ENCODE measurements around the gene PRICKLE1. TPM values are rescaled to one million over a fixed set of nuclear protein-coding genes. Genes with fewer than 3 reads are reported as not detected.

The PRICKLE1 gene
- total and polyA plus RNA-seq, 2 donors (not counting 3 experiments of a cell fraction or from before 2014, with no cell fraction given): 34.3 to 86.0 TPM

- Histone ChIP-seq H2AFZ (ENCODE audit: low read depth, low read length) (no peak overlapping the region), H4K20me1 (replicated peaks; ENCODE audit: control insufficient read depth, extremely low read depth, insufficient read depth, low read length) (no peaks in the 10 kb centered on the region), H3K4me3 (replicated peaks in 1 of 3; ENCODE audit: insufficient read depth in 1 of 3, low read depth in 1 of 3, low read length in 3 of 3) (no peak overlapping the region), H3K9me1 (replicated peaks; ENCODE audit: control insufficient read depth, extremely low read depth, insufficient read depth, low read length) (no peaks in the 10 kb centered on the region), H3K9ac (replicated peaks; ENCODE audit: extremely low read depth, insufficient read depth, low read length) (no peak overlapping the region), H3K27ac (ENCODE audit: insufficient read depth, low read depth, low read length) (no peak overlapping the region), H3K4me2 (ENCODE audit: insufficient read depth, low read length) (no peak overlapping the region), H3K9me3 (replicated peaks; ENCODE audit: control insufficient read depth, insufficient read depth, low read length) (no peaks in the 10 kb centered on the region), H3K36me3 (ENCODE audit: control insufficient read depth in 2 of 2, extremely low read depth in 1 of 2, insufficient read depth in 2 of 2, low read length in 2 of 2) (peaks cover 0 to 5% of the 10 kb centered on the region in 2 experiments), H3K27me3 (ENCODE audit: control insufficient read depth in 2 of 2, insufficient read depth in 2 of 2, low read length in 2 of 2) (no peaks in the 10 kb centered on the region), H3K4me1 (ENCODE audit: control insufficient read depth, extremely low read depth, insufficient read depth, low read length) (peaks cover 18% of the 10 kb centered on the region), H3K79me2 (ENCODE audit: control insufficient read depth, insufficient read depth, low read length) (no peaks in the 10 kb centered on the region)
- TF ChIP-seq POLR2AphosphoS5 (IDR thresholded peaks at IDR 0.05; ENCODE audit: insufficient read depth, low read depth, low read length) (no peak), EZH2 (IDR thresholded peaks at IDR 0.05; ENCODE audit: borderline replicate concordance, low read depth, low read length, severe bottlenecking) (no peak), GATA2 (IDR thresholded peaks at IDR 0.05; ENCODE audit: insufficient read depth, insufficient read length, low read depth, low read length) (no peak), POLR2A (IDR thresholded peaks at IDR 0.05; ENCODE audit: low read depth, low read length) (no peak), FOS (IDR thresholded peaks at IDR 0.05; ENCODE audit: borderline replicate concordance, insufficient read depth, low read length) (no peak), MYC (IDR thresholded peaks at IDR 0.05; ENCODE audit: low read depth, low read length) (no peak), JUN (IDR thresholded peaks at IDR 0.05; ENCODE audit: borderline replicate concordance, insufficient read depth, insufficient read length, low read depth) (no peak), CTCF (IDR thresholded peaks at IDR 0.05; ENCODE audit: extremely low read depth in 1 of 2, insufficient read depth in 1 of 2, low read depth in 1 of 2, low read length in 2 of 2) (no peak)
- TF ChIP-seq, protein P1, sequence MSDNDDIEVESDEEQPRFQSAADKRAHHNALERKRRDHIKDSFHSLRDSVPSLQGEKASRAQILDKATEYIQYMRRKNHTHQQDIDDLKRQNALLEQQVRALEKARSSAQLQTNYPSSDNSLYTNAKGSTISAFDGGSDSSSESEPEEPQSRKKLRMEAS (IDR thresholded peaks at IDR 0.05; ENCODE audit: insufficient read depth, insufficient read length): no peak
- no TSS peak for BruUV-seq (replicated peaks)
- dilution Hi-C loops (cut with MboI; ENCODE audit: extremely low pct_ligation_motif_present, low sequenced_read_pairs): no loop called here
- no peak for FAIRE-seq
- ChIA-PET POLR2A (interaction anchor here (0.6 kb wide), 1 partner anchor 40 kb away, joined by 3 read pairs; no protein-coding TSS in a partner anchor), CTCF (no interaction called here)
- intact Hi-C loops (cut with micrococcal nuclease): no loop called here
- DNase-seq (ENCODE audit: low read depth, low spot score): no peak
These were observed 146.7 kb downstream of the PRICKLE1 start for GRCh38 chr12:42442888-42443287.

Data from endothelial cell of umbilical vein (primary cell).